Measurements from ENCODE around the gene TRDMT1. TPM values are rescaled to one million over a fixed set of nuclear protein-coding genes. Genes with fewer than 3 reads are reported as not detected.

The TRDMT1 gene
- total RNA-seq, 1 experiment from 2014 or later, result 4.2 TPM

DNA sequence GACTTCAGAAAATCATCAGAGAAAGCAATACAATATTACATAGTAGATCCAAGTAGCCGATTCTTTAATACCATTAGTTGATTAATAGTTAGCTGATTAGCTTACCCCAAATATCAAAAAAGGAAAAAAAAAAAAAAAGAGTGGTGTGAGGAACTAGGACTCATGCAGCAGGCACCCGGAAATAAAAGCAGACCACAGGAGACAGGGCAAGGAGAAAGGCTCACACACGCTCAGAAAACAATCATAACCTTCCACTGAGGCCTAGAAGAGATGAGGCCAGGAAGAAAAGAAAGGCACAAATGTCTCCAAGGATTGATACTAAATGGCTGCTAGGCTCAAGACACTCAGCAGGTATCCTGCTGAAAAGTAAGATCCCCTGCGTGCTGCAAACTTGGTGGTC lies 25.9 kb downstream of the TRDMT1 start:
- Histone ChIP-seq H3K79me2 (ENCODE audit: low read depth) (no peaks in the 10 kb centered on the region), H2AFZ (no peak overlapping the region), H3K4me3 (no peak overlapping the region), H4K20me1 (ENCODE audit: insufficient read depth) (no peaks in the 10 kb centered on the region), H3K27me3 (ENCODE audit: insufficient read depth, low read depth) (no peaks in the 10 kb centered on the region), H3K4me2 (no peak overlapping the region), H3K9me3 (ENCODE audit: insufficient read depth, low read depth) (no peaks in the 10 kb centered on the region), H3K36me3 (ENCODE audit: low read depth) (no peaks in the 10 kb centered on the region), H3K27ac (no peak overlapping the region), H3F3A (ENCODE audit: insufficient read depth, low read depth) (no peaks in the 10 kb centered on the region), H3K9me2 (ENCODE audit: insufficient read depth) (no peaks in the 10 kb centered on the region), H3K4me1 (replicated peaks; ENCODE audit: insufficient read depth) (no peaks in the 10 kb centered on the region)
- no peak for DNase-seq
- CTCF ChIA-PET, result no interaction called here
- POLR2A ChIA-PET (ENCODE audit: unreplicated experiment), result interaction anchor here (0.7 kb wide), 1 partner anchor 316 kb away, joined by 10 read pairs; no protein-coding TSS in a partner anchor
- TF ChIP-seq EZH2 (IDR thresholded peaks at IDR 0.05; ENCODE audit: low read depth), result no peak
- TF ChIP-seq, protein P1, sequence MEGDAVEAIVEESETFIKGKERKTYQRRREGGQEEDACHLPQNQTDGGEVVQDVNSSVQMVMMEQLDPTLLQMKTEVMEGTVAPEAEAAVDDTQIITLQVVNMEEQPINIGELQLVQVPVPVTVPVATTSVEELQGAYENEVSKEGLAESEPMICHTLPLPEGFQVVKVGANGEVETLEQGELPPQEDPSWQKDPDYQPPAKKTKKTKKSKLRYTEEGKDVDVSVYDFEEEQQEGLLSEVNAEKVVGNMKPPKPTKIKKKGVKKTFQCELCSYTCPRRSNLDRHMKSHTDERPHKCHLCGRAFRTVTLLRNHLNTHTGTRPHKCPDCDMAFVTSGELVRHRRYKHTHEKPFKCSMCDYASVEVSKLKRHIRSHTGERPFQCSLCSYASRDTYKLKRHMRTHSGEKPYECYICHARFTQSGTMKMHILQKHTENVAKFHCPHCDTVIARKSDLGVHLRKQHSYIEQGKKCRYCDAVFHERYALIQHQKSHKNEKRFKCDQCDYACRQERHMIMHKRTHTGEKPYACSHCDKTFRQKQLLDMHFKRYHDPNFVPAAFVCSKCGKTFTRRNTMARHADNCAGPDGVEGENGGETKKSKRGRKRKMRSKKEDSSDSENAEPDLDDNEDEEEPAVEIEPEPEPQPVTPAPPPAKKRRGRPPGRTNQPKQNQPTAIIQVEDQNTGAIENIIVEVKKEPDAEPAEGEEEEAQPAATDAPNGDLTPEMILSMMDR (conservative IDR thresholded peaks at IDR 0.05), result no peak
- intact Hi-C loops (cut with micrococcal nuclease; ENCODE audit: unreplicated experiment), result no loop called here
- no TSS peak for BruUV-seq (replicated peaks)

GRCh38 chr10:17174626-17175025 lies 26.8 kb downstream of the TRDMT1 start:
- BruUV-seq (replicated peaks), result no TSS peak
- no peaks in the 10 kb centered on the region for H3K9me2 ChIP-seq (ENCODE audit: insufficient read depth)
- no peak overlapping the region for H2AFZ ChIP-seq
- intact Hi-C loops (cut with micrococcal nuclease; ENCODE audit: unreplicated experiment), result no loop called here
- H4K20me1 ChIP-seq (ENCODE audit: insufficient read depth), result no peaks in the 10 kb centered on the region
- H3K4me2 ChIP-seq, result no peak overlapping the region
- H3K9me3 ChIP-seq (ENCODE audit: insufficient read depth, low read depth), result no peaks in the 10 kb centered on the region
- no peaks in the 10 kb centered on the region for H3K27me3 ChIP-seq (ENCODE audit: insufficient read depth, low read depth)
- H3K36me3 ChIP-seq (ENCODE audit: low read depth), result no peaks in the 10 kb centered on the region
- no peak overlapping the region for H3K27ac ChIP-seq
- H3F3A ChIP-seq (ENCODE audit: insufficient read depth, low read depth), result no peaks in the 10 kb centered on the region
- H3K4me3 ChIP-seq, result no peak overlapping the region
- no peaks in the 10 kb centered on the region for H3K79me2 ChIP-seq (ENCODE audit: low read depth)
- POLR2A ChIA-PET (ENCODE audit: unreplicated experiment), result no interaction called here
- CTCF ChIA-PET, result no interaction called here
- DNase-seq, result no peak
- TF ChIP-seq, protein P1 (conservative IDR thresholded peaks at IDR 0.05), result no peak
- TF ChIP-seq EZH2 (IDR thresholded peaks at IDR 0.05; ENCODE audit: low read depth), result no peak
- H3K4me1 ChIP-seq (replicated peaks; ENCODE audit: insufficient read depth), result no peaks in the 10 kb centered on the region

DNA sequence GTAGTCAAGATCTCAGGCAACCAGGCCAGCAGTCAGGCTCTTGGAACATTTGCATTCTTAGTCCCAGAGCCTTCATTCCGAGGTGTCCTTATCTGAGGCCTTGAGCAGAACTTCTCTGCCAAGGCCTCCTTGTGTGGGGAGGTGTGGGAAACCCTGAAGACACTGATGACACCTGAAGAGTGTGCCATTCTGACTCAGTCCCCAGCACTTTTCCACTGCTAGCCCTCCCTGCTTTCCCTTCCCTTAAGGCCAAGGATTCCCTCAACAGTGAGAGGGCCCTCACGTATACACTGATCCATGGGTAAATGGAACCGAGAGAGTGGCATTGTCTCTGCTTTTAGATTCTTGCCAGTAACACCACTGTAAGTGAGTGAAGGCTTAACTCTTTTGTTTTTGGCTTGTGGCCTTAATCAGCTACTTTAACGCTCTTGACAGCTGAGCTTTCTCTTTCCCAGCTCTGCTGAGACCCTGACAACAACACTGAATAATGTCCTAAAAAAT lies 30.3 kb downstream of the TRDMT1 start:
- H3K4me1 ChIP-seq (replicated peaks; ENCODE audit: insufficient read depth), result no peaks in the 10 kb centered on the region
- no peak overlapping the region for H3K4me3 ChIP-seq
- H3K27ac ChIP-seq, result no peak overlapping the region
- no peaks in the 10 kb centered on the region for H3K36me3 ChIP-seq (ENCODE audit: low read depth)
- H2AFZ ChIP-seq, result no peak overlapping the region
- ChIA-PET POLR2A (ENCODE audit: unreplicated experiment) (no interaction called here), CTCF (no interaction called here)
- BruUV-seq (replicated peaks), result no TSS peak
- H3K4me2 ChIP-seq, result no peak overlapping the region
- no peaks in the 10 kb centered on the region for H3K79me2 ChIP-seq (ENCODE audit: low read depth)
- no peaks in the 10 kb centered on the region for H4K20me1 ChIP-seq (ENCODE audit: insufficient read depth)
- intact Hi-C loops (cut with micrococcal nuclease; ENCODE audit: unreplicated experiment), result no loop called here
- TF ChIP-seq, protein P1 (conservative IDR thresholded peaks at IDR 0.05), result no peak
- TF ChIP-seq EZH2 (IDR thresholded peaks at IDR 0.05; ENCODE audit: low read depth), result no peak
- H3F3A ChIP-seq (ENCODE audit: insufficient read depth, low read depth), result no peaks in the 10 kb centered on the region
- no peaks in the 10 kb centered on the region for H3K9me2 ChIP-seq (ENCODE audit: insufficient read depth)
- no peak for DNase-seq
- no peaks in the 10 kb centered on the region for H3K27me3 ChIP-seq (ENCODE audit: insufficient read depth, low read depth)
- no peaks in the 10 kb centered on the region for H3K9me3 ChIP-seq (ENCODE audit: insufficient read depth, low read depth)
